Neural cell (in vitro differentiated cells): ENCODE results near the gene ZDHHC21. TPM values are rescaled to one million over a fixed set of nuclear protein-coding genes. Genes with fewer than 3 reads are reported as not detected.
A peak's percentile ranks its signal among the peaks of the same experiment; 100 is the strongest.
"Not testable (repeated sequence)": the region's sequence is repeated elsewhere in the genome, so short reads cannot be mapped to it uniquely, and the experiment has no call there.

Source experiments
- H2AFZ ChIP-seq: fragments of 200-600, 300-800 bp; sonication (generic), shearing (Covaris generic); 2 replicates; pipeline ENCODE4 v1.6.0; 2014; ENCODE audit warnings: low read depth, mild to moderate bottlenecking, antibody characterized with exemption, low read length, moderate library complexity
- H3F3A ChIP-seq: fragments of 200-600 bp; shearing (Covaris generic); 2 replicates; pipeline ENCODE4 v1.6.1; 2016; ENCODE audit warnings: mild to moderate bottlenecking, moderate library complexity, mixed read lengths, antibody characterized with exemption, low read length; ENCODE audit not compliant: insufficient read depth, poor library complexity, severe bottlenecking
- H3K27ac ChIP-seq: fragments of 200-600, 300-800 bp; sonication (generic), shearing (Covaris generic); 2 replicates; pipeline ENCODE4 v1.5.1; 2014; ENCODE audit warnings: mild to moderate bottlenecking, low read length, moderate library complexity
- H3K27me3 ChIP-seq: fragments of 300-800, 200-600 bp; sonication (generic), shearing (Covaris generic); 2 replicates; pipeline ENCODE4 v1.6.0; 2014; ENCODE audit warnings: mild to moderate bottlenecking, low read depth, low read length, moderate library complexity; ENCODE audit not compliant: insufficient read depth
- H3K36me3 ChIP-seq: fragments of 300-800, 200-600 bp; sonication (generic), shearing (Covaris generic); 2 replicates; pipeline ENCODE4 v1.5.1; 2014; ENCODE audit warnings: mild to moderate bottlenecking, antibody characterized with exemption, low read length, moderate library complexity; ENCODE audit not compliant: insufficient read depth
- H3K4me2 ChIP-seq: fragments of 300-800, 200-600 bp; sonication (generic), shearing (Covaris generic); 2 replicates; pipeline ENCODE4 v1.6.0; 2014; ENCODE audit warnings: mild to moderate bottlenecking, low read length
- H3K4me3 ChIP-seq: fragments of 300-800, 200-600 bp; sonication (generic), shearing (Covaris generic); 2 replicates; pipeline ENCODE4 v1.5.1; 2014; ENCODE audit warnings: mild to moderate bottlenecking, low read length, moderate library complexity
- H3K79me2 ChIP-seq: fragments of 200-600 bp; shearing (Covaris generic); replicated peaks from 2 replicates; pipeline ENCODE4 v1.6.0; 2014; ENCODE audit warnings: mild to moderate bottlenecking, low read length, moderate library complexity; ENCODE audit not compliant: insufficient read depth
- H3K9ac ChIP-seq: fragments of 300-800, 200-600 bp; sonication (generic), shearing (Covaris generic); 2 replicates; pipeline ENCODE4 v1.6.1; 2016; ENCODE audit warnings: mild to moderate bottlenecking, low read length, mixed read lengths
- H3K9me2 ChIP-seq: fragments of 200-600 bp; shearing (Covaris generic); 2 replicates; pipeline ENCODE4 v1.6.1; 2016; ENCODE audit warnings: mild to moderate bottlenecking, low read length, mixed read lengths; ENCODE audit not compliant: insufficient read depth
- H3K9me3 ChIP-seq: fragments of 200-600, 300-800 bp; sonication (generic), shearing (Covaris generic); 2 replicates; pipeline ENCODE4 v1.6.1; 2016; ENCODE audit warnings: mild to moderate bottlenecking, mixed run types, low read length, moderate library complexity, mixed read lengths
- H4K20me1 ChIP-seq: fragments of 200-600 bp; shearing (Covaris generic); 2 replicates; pipeline ENCODE4 v1.6.1; 2016; ENCODE audit warnings: mild to moderate bottlenecking, mixed run types; ENCODE audit not compliant: insufficient read depth
- EP300 ChIP-seq: fragments of 450-650 bp; conservative IDR thresholded peaks from 2 replicates; pipeline ENCODE4 v1.6.1; 2014; ENCODE audit warnings: antibody characterized with exemption, mild to moderate bottlenecking, moderate library complexity; ENCODE audit not compliant: poor library complexity, severe bottlenecking
- EZH2 ChIP-seq: fragments of 200-600, 300-800 bp; shearing (Covaris generic), sonication (generic); IDR thresholded peaks from 2 replicates; pipeline ENCODE4 v1.6.1; 2014; ENCODE audit warnings: antibody characterized with exemption, low read length, borderline replicate concordance, mild to moderate bottlenecking; ENCODE audit not compliant: insufficient read depth, poor library complexity, severe bottlenecking
- MXI1 ChIP-seq: fragments of 450-650 bp; conservative IDR thresholded peaks from 2 replicates; pipeline ENCODE4 v1.6.1; 2014; ENCODE audit warnings: antibody characterized with exemption, mild to moderate bottlenecking; ENCODE audit not compliant: poor library complexity, severe bottlenecking
- POLR2AphosphoS5 ChIP-seq: IDR thresholded peaks from 2 replicates; pipeline ENCODE4 v1.6.1; 2012
- RAD21 ChIP-seq: fragments of 450-650 bp; conservative IDR thresholded peaks from 2 replicates; pipeline ENCODE4 v1.6.1; 2014; ENCODE audit warnings: antibody characterized with exemption, mild to moderate bottlenecking, moderate library complexity
- SMC3 ChIP-seq: fragments of 450-650 bp; conservative IDR thresholded peaks from 2 replicates; pipeline ENCODE4 v1.6.1; 2014; ENCODE audit warnings: antibody characterized with exemption, mild to moderate bottlenecking, moderate library complexity; ENCODE audit not compliant: poor library complexity
- TAF1 ChIP-seq: IDR thresholded peaks from 2 replicates; pipeline ENCODE4 v1.6.1; 2012; ENCODE audit warnings: low read depth
- polyA plus RNA-seq: library from polyadenylated mRNA; depleted of rRNA; stranded (reverse); fragments of >200 nt; gene quantifications from 2 replicates; pipeline ENCODE4 v1.2.3, GENCODE V29; 2014
- TF ChIP-seq, protein P1 (sequence below): IDR thresholded peaks from 2 replicates; pipeline ENCODE4 v1.6.1; 2012; ENCODE audit warnings: borderline replicate concordance
- TF ChIP-seq, protein P2 (sequence below): fragments of 450-650 bp; IDR thresholded peaks from 2 replicates; pipeline ENCODE4 v1.5.1; 2014; ENCODE audit warnings: antibody characterized with exemption, mild to moderate bottlenecking, moderate library complexity; ENCODE audit not compliant: poor library complexity, severe bottlenecking

Gene ZDHHC21
- polyA plus RNA-seq, 1 donor from 2014 or later: 19.8 TPM

DNA sequence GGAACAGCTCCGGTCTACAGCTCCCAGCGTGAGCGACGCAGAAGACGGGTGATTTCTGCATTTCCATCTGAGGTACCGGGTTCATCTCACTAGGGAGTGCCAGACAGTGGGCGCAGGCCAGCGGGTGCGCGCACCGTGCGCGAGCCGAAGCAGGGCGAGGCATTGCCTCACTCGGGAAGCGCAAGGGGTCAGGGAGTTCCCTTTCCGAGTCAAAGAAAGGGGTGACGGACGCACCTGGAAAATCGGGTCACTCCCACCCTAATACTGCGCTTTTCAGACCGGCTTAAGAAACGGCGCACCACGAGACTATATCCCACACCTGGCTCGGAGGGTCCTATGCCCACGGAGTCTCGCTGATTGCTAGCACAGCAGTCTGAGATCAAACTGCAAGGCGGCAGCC lies 29.2 kb downstream of the ZDHHC21 start:
- H3K9me2 ChIP-seq, H3K27ac ChIP-seq, H3K79me2 ChIP-seq, H4K20me1 ChIP-seq, H3K4me3 ChIP-seq, H3K9ac ChIP-seq, H3K4me2 ChIP-seq, H2AFZ ChIP-seq, H3K36me3 ChIP-seq, H3K27me3 ChIP-seq, H3F3A ChIP-seq, H3K9me3 ChIP-seq: not testable (repeated sequence)

DNA sequence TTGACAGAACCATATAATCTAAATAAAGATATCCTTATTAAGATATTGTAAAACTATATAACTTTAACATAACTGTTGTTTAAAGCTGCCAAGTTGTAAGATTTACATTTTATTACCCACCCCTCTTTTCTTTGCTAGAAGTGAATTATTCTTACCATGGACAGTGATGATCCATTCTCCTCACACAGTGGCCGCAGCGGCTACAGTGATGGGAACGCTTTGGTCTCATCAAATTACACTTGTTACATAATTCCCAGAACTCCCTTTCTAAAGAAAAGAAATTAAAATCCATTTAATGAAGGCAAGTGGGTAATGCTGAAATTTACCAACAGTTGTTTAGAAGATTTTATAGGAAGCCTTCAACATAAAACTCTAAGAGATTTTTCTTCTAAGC lies 31.2 kb downstream of the ZDHHC21 start:
- H3K9ac ChIP-seq: no peak overlapping the region
- no peak overlapping the region for H3K4me3 ChIP-seq
- no peak overlapping the region for H2AFZ ChIP-seq
- no peak overlapping the region for H3K27ac ChIP-seq
- no peaks in the 10 kb centered on the region for H3K27me3 ChIP-seq
- H3K4me2 ChIP-seq: no peak overlapping the region
- no peaks in the 10 kb centered on the region for H3K79me2 ChIP-seq
- no peaks in the 10 kb centered on the region for H3F3A ChIP-seq
- no peaks in the 10 kb centered on the region for H3K9me2 ChIP-seq
- no peaks in the 10 kb centered on the region for H3K36me3 ChIP-seq
- no peak for TF ChIP-seq POLR2AphosphoS5
- no peak for TF ChIP-seq SMC3
- no peaks in the 10 kb centered on the region for H3K9me3 ChIP-seq
- H4K20me1 ChIP-seq: no peaks in the 10 kb centered on the region

DNA sequence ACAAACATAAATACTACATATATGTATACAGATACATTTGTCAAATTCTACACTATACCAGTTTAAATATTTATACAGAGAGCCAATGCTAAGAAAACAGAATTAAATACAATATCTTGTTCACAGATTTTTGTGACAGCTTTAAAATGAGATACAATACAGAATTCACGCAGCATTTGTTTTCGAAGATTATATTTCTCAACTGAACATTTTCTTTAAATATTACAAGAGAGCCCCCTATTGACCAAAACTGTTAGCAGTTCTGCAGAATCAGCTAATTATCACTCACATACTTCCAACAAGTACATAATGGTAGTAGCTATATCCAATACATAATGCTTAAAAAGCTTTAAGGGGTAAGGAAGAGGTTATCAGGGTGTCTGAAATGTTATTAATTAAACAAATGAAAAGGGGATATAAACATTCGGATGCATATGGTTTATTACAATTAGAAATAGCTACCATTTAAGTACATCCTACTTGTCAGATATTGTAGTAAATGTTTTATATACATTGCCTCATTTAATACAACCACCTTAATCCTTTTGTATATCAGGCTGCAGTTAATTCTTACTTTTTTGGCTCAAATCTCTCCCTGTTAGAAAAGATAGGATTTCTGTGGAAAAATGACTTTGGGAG lies 31.7 kb downstream of the ZDHHC21 start:
- Histone ChIP-seq H3K36me3 (no peaks in the 10 kb centered on the region), H3K4me2 (no peak overlapping the region)

DNA sequence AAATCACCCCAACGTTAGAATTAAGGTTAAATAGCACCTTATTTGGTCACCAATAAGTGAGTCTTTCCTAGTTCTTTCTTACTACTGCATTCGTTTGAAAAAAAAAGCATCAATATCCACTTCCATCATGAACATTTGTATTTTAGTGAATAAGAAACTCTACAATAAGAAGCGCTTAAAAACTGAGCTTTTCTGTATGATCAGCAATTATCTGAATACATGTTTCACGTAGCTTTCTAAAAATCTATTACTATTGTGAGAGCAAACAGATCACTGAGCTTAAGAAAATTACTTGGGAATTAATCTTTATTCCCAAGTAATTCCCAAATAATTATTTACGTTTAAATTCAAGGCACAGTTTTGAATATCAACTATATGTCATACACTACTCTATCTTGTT lies 32.5 kb downstream of the ZDHHC21 start:
- Histone ChIP-seq H2AFZ (no peak overlapping the region), H3K9ac (no peak overlapping the region), H3K4me2 (no peak overlapping the region), H3K4me3 (no peak overlapping the region), H3K27ac (no peak overlapping the region), H3K9me3 (no peaks in the 10 kb centered on the region), H3F3A (no peaks in the 10 kb centered on the region), H3K27me3 (no peaks in the 10 kb centered on the region), H4K20me1 (no peaks in the 10 kb centered on the region), H3K79me2 (no peaks in the 10 kb centered on the region), H3K9me2 (no peaks in the 10 kb centered on the region), H3K36me3 (no peaks in the 10 kb centered on the region)
- no peak for TF ChIP-seq RAD21
- no peak for TF ChIP-seq EZH2
- TF ChIP-seq SMC3: no peak
- TF ChIP-seq EP300: no peak
- TF ChIP-seq TAF1: no peak
- TF ChIP-seq, protein P1, sequence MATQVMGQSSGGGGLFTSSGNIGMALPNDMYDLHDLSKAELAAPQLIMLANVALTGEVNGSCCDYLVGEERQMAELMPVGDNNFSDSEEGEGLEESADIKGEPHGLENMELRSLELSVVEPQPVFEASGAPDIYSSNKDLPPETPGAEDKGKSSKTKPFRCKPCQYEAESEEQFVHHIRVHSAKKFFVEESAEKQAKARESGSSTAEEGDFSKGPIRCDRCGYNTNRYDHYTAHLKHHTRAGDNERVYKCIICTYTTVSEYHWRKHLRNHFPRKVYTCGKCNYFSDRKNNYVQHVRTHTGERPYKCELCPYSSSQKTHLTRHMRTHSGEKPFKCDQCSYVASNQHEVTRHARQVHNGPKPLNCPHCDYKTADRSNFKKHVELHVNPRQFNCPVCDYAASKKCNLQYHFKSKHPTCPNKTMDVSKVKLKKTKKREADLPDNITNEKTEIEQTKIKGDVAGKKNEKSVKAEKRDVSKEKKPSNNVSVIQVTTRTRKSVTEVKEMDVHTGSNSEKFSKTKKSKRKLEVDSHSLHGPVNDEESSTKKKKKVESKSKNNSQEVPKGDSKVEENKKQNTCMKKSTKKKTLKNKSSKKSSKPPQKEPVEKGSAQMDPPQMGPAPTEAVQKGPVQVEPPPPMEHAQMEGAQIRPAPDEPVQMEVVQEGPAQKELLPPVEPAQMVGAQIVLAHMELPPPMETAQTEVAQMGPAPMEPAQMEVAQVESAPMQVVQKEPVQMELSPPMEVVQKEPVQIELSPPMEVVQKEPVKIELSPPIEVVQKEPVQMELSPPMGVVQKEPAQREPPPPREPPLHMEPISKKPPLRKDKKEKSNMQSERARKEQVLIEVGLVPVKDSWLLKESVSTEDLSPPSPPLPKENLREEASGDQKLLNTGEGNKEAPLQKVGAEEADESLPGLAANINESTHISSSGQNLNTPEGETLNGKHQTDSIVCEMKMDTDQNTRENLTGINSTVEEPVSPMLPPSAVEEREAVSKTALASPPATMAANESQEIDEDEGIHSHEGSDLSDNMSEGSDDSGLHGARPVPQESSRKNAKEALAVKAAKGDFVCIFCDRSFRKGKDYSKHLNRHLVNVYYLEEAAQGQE: no peak

More for the DNA sequence above, 31.7 kb downstream of the ZDHHC21 start:
- Histone ChIP-seq H4K20me1 (no peaks in the 10 kb centered on the region), H3K79me2 (no peaks in the 10 kb centered on the region), H3K9me2 (no peaks in the 10 kb centered on the region), H3K27ac (no peak overlapping the region), H3K9me3 (no peaks in the 10 kb centered on the region), H3K27me3 (no peaks in the 10 kb centered on the region), H3F3A (no peaks in the 10 kb centered on the region), H3K4me3 (no peak overlapping the region), H2AFZ (no peak overlapping the region), H3K9ac (no peak overlapping the region)
- TF ChIP-seq MXI1 (no peak), SMC3 (peak; percentile 67), RAD21 (peak; percentile 71), EP300 (no peak)
- TF ChIP-seq, protein P2, sequence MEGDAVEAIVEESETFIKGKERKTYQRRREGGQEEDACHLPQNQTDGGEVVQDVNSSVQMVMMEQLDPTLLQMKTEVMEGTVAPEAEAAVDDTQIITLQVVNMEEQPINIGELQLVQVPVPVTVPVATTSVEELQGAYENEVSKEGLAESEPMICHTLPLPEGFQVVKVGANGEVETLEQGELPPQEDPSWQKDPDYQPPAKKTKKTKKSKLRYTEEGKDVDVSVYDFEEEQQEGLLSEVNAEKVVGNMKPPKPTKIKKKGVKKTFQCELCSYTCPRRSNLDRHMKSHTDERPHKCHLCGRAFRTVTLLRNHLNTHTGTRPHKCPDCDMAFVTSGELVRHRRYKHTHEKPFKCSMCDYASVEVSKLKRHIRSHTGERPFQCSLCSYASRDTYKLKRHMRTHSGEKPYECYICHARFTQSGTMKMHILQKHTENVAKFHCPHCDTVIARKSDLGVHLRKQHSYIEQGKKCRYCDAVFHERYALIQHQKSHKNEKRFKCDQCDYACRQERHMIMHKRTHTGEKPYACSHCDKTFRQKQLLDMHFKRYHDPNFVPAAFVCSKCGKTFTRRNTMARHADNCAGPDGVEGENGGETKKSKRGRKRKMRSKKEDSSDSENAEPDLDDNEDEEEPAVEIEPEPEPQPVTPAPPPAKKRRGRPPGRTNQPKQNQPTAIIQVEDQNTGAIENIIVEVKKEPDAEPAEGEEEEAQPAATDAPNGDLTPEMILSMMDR: peak; percentile 73
